ENCODE results near the gene HBE1. TPM values are rescaled to one million over a fixed set of nuclear protein-coding genes. Genes with fewer than 3 reads are reported as not detected.

Gene HBE1
- total RNA-seq, 1 experiment from 2014 or later, result not detected

DNA sequence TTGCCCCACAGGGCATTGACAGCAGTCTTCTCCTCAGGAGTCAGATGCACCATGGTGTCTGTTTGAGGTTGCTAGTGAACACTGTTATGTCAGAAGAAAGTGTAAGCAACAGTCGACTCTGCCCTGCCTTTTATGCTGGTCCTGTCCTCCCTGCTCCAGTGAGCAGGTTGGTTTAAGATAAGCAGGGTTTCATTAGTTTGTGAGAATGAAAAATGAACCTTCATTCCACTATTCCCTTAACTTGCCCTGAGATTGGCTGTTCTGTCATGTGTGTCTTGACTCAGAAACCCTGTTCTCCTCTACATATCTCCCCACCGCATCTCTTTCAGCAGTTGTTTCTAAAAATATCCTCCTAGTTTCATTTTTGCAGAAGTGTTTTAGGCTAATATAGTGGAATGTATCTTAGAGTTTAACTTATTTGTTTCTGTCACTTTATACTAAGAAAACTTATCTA, 35.3 kb downstream of the HBE1 start, which contains the start of gene HBD:
Gene HBD (minus strand): TSS at position 103 of the 454 bp plus-strand sequence. CDS start 50 bp downstream, at position 53.
- no CpG with 5 or more reads among the region's 2 CpGs for WGBS (ENCODE audit: extremely low coverage, insufficient read length, low lambda C conversion rate)
- no peak within 1 kb of the TSS for H3K4ac ChIP-seq (ENCODE audit: low read depth, low read length)
- no peak within 1 kb of the TSS for H3K27ac ChIP-seq (ENCODE audit: insufficient read length, low read depth, low read length)
- H3K4me2 ChIP-seq (ENCODE audit: insufficient read depth, insufficient read length, low read length), result no peak within 1 kb of the TSS
- H2BK120ac ChIP-seq (ENCODE audit: low read depth, low read length, poor library complexity, severe bottlenecking), result no peak within 1 kb of the TSS
- H3K4me3 Mint-ChIP-seq, result no peak within 1 kb of the TSS
- no peak within 1 kb of the TSS for H2BK12ac ChIP-seq (ENCODE audit: insufficient read length, low read depth, low read length)
- no peaks in the 10 kb centered on the region for H3K4me1 ChIP-seq (ENCODE audit: insufficient read depth, low read length)
- H3K9me3 Mint-ChIP-seq, result no peaks in the 10 kb centered on the region
- H3K27me3 Mint-ChIP-seq (ENCODE audit: low read depth), result peaks cover 6% of the 10 kb centered on the region
- no peak within 1 kb of the TSS for H3K23ac ChIP-seq (ENCODE audit: insufficient read length, low read depth, low read length)
- H3K18ac ChIP-seq (ENCODE audit: insufficient read length, low read depth, low read length), result no peak within 1 kb of the TSS
- DNase-seq, result no peak
- TF ChIP-seq, protein P1, sequence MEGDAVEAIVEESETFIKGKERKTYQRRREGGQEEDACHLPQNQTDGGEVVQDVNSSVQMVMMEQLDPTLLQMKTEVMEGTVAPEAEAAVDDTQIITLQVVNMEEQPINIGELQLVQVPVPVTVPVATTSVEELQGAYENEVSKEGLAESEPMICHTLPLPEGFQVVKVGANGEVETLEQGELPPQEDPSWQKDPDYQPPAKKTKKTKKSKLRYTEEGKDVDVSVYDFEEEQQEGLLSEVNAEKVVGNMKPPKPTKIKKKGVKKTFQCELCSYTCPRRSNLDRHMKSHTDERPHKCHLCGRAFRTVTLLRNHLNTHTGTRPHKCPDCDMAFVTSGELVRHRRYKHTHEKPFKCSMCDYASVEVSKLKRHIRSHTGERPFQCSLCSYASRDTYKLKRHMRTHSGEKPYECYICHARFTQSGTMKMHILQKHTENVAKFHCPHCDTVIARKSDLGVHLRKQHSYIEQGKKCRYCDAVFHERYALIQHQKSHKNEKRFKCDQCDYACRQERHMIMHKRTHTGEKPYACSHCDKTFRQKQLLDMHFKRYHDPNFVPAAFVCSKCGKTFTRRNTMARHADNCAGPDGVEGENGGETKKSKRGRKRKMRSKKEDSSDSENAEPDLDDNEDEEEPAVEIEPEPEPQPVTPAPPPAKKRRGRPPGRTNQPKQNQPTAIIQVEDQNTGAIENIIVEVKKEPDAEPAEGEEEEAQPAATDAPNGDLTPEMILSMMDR (conservative IDR thresholded peaks at IDR 0.05), result no peak
- no peaks in the 10 kb centered on the region for H3K9me3 ChIP-seq (ENCODE audit: control insufficient read depth, low read depth, low read length)
- H4K8ac ChIP-seq (replicated peaks; ENCODE audit: insufficient read length, low read depth, low read length), result no peak within 1 kb of the TSS
- no peak within 1 kb of the TSS for H2AK5ac ChIP-seq (ENCODE audit: insufficient read length, low read length)
- H4K20me1 ChIP-seq (ENCODE audit: control insufficient read depth, insufficient read depth, insufficient read length), result no peaks in the 10 kb centered on the region
- no peak within 1 kb of the TSS for H4K5ac ChIP-seq (ENCODE audit: insufficient read length, low read depth, low read length)
- H4K91ac ChIP-seq (ENCODE audit: insufficient read length, low read depth, low read length), result no peak within 1 kb of the TSS
- H2BK5ac ChIP-seq (ENCODE audit: insufficient read length, low read length), result no peak within 1 kb of the TSS
- no peak within 1 kb of the TSS for H3T11ph ChIP-seq (ENCODE audit: low read length)
- no peak within 1 kb of the TSS for H2AFZ ChIP-seq (ENCODE audit: low read length)
- no peak within 1 kb of the TSS for H3K14ac ChIP-seq (ENCODE audit: insufficient read depth, low read length)
- no peak within 1 kb of the TSS for H2BK15ac ChIP-seq (ENCODE audit: low read depth, low read length)
- no peaks in the 10 kb centered on the region for H3K36me3 Mint-ChIP-seq (ENCODE audit: insufficient read depth in 1 of 3, low read depth in 3 of 3)
- H3K56ac ChIP-seq (ENCODE audit: insufficient read length, low read depth, low read length), result no peak within 1 kb of the TSS
- H3K23me2 ChIP-seq (ENCODE audit: insufficient read length, low read depth, low read length, poor library complexity, severe bottlenecking), result no peaks in the 10 kb centered on the region
- no peaks in the 10 kb centered on the region for H3K79me2 ChIP-seq (ENCODE audit: insufficient read depth, low read length)
- no peaks in the 10 kb centered on the region for H3K4me1 Mint-ChIP-seq
- no peak within 1 kb of the TSS; a peak in 1 of 7 replicates for H3K27ac Mint-ChIP-seq
- no peak within 1 kb of the TSS for H2BK20ac ChIP-seq (ENCODE audit: low read depth, low read length, poor library complexity, severe bottlenecking)
- no peaks in the 10 kb centered on the region for H3K79me1 ChIP-seq (ENCODE audit: insufficient read depth, low read depth, low read length, poor library complexity, severe bottlenecking)
- no peaks in the 10 kb centered on the region for H3K27me3 ChIP-seq (ENCODE audit: insufficient read depth, low read length)
- no peak within 1 kb of the TSS for H3K9ac ChIP-seq (ENCODE audit: extremely low read depth, insufficient read length, low read length)

Measured in H9 (cell line).